ENCODE measurements around the gene SLC6A19.

SLC6A19 gene

DNA sequence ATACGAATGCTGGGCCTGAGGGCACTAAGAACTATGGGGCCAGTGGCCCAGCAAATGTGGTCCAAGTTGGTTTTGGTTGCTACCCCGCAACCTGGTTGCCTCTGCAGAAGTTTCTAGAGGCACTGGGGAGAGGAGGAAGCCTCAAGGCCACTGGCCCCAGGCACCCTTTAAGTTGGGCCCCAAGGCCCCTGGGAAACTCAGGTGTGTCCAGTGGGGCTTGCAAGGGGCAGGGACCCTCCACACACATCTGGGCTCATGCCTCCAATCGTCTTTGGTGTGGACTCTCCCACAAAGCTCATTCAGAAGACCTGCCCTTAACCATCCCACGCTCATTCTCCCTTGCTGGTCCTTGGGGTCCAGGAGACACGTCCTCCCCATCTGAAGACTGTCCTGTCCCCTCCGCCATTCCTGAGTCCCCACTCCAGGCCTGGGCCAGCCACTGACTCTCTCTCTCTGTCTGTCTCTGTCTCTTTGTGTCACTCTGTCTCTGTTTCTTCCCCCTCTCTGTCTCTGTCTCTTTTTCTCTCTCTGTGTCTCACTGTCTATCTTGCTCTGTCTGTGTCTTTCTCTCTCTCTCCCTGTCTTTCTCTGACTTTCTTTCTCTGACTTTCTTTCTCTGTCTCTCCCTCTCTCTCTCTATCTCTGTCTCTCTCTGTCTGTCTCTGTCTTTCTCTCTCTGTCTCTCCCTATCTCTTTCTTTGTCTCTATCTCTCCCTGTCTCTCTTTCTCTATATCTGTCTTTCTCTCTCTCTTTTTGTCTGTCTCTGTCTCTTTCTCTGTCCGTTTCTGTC lies 3.3 kb upstream of the SLC6A19 start:
- DNase-seq = no peak

- no peak for DNase-seq
These were observed 2.1 kb upstream of the SLC6A19 start for GRCh38 chr5:1199340-1199648.

DNA sequence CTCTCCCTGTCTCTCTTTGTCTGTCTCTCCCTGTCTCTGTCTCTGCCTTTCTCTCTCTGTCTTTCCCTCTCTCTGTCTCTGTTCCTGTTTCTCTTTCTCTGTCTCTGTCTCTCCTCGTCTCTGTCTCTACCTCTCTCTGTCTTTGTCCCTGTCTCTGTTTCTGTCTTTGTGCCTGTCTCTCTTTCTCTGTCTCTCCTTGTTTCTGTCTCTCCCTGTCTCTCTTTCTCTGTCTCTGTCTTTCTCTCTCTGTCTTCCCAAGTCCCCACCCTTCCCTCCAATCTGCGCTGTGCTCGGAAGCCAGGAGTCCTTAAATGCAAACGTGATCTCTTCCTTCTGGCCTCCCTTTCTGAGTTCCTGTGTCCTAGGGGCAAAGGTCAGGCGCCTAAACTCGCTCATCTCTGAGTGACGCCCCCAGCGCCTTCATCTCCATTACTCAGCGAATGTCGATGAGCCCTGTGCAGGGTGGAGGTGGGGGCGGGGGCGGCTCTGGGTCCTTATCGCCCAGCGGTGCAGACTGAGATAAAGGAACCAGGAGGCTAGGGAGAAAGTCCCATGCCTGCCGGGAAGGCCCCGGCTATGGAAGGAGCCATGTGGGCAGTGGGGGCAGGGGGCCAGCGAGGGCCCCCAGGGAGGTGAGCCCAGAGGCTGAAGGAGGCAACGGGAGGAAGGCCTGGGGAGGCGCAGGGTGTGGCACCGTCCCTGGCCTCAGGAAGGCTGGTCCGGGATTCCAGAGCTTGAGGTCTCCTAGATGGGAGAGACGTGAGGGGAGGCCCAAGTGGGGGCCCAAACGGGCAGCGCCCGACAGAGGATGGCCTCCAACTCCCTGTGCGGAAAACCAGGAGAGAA lies 1.5 kb upstream of the SLC6A19 start:
- DNase-seq = no peak

DNA sequence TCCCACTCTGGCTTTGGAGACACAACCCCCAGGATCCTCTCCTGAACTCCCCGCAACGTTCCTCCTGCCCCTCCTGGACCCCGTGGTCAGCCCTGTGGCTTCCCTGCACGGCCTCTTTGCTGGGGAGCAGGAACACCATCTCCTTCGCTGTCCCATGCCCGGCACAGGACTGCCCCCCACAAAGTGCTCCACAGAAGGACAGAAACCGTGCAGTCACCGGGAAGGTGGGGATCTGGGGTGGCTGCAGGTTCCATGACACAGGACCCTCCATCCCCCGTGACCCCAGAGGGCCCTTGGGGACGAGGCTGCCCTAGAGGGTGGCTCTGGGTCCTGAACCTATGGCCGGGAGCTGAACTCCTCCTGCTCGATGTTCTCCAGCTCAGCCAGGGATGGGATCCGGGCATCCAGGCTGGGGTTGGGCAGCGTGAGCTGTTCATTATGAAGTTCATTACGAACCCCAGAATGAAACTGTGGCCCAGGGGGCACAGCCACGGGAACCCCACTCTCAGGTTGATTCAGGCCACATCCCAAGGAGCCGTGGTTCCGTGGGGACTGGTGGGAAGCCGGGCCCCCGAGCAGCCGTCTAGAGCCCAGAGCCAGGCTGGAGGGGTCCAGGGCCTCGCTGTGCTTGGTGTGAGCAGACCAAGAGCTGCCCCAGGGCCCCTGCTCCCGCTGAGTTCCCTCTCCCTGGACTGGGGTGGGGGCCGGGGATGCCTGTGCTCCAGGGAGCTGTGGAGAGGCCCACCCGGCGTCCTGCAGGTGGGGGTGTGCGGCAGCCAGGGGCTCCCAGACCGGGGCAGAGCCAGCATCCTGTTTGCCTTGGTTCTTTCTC lies 684 bp upstream of the SLC6A19 start:
- no peak for DNase-seq

DNA sequence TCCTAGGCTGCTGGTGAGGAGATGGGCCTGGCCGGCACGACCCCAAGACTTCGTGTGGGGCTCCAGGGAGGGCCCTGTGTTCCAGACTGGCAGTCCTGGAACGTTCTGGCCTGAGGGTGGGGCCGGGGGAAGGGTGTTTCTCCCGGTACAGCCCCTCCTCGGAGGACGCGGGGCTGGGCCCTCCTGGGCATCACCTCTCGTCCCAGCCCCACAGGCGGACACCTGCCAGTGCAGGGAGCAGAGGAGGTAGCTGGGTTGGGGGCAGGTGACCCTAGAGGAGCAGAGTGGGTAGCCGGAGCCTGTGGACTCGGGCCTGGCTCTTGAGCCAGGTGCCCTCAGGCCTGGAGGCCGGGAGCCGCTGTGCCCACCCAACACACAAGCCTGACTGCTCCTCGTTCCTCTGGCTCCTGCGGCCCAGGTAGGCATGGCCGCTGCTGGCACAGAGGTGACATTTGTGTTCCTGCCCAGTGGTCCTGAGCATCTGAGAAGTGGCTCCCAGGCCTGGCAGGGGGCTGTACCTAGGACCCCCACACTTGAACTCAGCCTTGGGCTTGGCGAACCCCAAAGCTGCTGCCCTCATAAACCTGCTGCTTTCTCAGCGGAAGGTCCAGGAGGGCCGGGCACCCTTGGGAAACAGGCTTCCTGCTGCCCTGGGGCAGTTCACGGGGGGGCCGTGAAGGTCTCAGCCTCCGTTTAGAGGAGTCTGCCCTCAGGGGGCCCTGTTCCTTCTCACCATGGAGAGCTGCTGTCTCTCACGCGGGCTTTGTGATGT lies 817 bp downstream of the SLC6A19 start:
- no peak for DNase-seq

- DNase-seq = no peak
These were observed 1.4 kb downstream of the SLC6A19 start for GRCh38 chr5:1202798-1203185.

- DNase-seq = no peak
These were observed 2.0 kb downstream of the SLC6A19 start for GRCh38 chr5:1203311-1203967.

DNA sequence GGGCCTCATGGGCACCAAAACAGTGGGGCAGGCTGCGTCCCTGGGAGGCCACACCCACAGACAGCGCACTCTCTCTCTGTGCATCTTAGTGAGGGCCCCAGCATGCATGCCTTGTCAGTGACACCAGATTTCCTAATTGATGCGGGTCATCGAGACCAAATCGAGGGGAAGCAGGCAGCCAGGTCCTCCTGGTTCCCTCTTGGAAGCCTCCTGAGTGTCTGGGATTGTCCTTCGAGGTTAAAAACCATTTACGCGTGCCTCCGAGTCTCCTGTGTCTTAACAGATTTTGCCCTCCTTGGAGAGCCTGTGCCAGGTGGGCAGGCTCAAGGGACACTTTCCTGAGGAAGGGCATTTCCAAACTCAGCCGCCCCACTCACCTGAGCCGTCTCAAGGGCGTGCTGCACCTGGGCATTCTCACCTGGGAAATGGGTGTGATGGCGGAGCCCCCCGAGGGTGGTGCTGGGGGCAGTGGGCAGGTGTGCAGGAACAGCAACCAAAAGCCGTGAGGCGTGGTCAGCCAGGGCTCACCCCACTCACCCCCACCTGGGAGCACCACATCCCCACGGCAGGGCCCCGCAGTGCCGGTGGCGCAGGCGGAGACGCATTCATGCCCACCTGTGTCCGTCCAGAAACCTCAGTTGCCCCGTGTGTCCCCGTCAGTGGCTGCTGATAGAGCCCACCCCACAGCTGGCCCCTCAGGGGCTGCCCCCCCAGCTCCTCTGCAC lies 2.7 kb downstream of the SLC6A19 start:
- no peak for DNase-seq

- no peak for DNase-seq
These were observed 3.4 kb downstream of the SLC6A19 start for GRCh38 chr5:1204693-1205242.

GRCh38 chr5:1205255-1206180 lies 4.1 kb downstream of the SLC6A19 start:
- no peak for DNase-seq

GRCh38 chr5:1206521-1207412 lies 5.4 kb downstream of the SLC6A19 start:
- no peak for DNase-seq

- no peak for DNase-seq
These were observed 6.2 kb downstream of the SLC6A19 start for GRCh38 chr5:1207555-1207954.

GRCh38 chr5:1208221-1208742 lies 6.9 kb downstream of the SLC6A19 start:
- DNase-seq = no peak

GRCh38 chr5:1208743-1209488 lies 7.5 kb downstream of the SLC6A19 start:
- no peak for DNase-seq

- DNase-seq = no peak
These were observed 8.1 kb downstream of the SLC6A19 start for GRCh38 chr5:1209489-1209852.

- DNase-seq = no peak
These were observed 8.7 kb downstream of the SLC6A19 start for GRCh38 chr5:1209896-1210776.

- DNase-seq = no peak
These were observed 9.4 kb downstream of the SLC6A19 start for GRCh38 chr5:1210832-1211251.
